HG03354 (cell line): Measurements from ENCODE around the gene SGPP1.
"Not testable (repeated sequence)": the region's sequence is repeated elsewhere in the genome, so short reads cannot be mapped to it uniquely, and the experiment has no call there.

Source experiments
- ATAC-seq: cut with Tn5 transposase; IDR thresholded peaks from one replicate; pipeline ENCODE4 v1.9.1; 2021; ENCODE audit warnings: mild to moderate bottlenecking; ENCODE audit not compliant: unreplicated experiment, poor library complexity, severe bottlenecking

The SGPP1 gene

GRCh38 chr14:63727736-63728728 lies at the start of gene SGPP1:
Gene SGPP1, minus strand, starts transcription at chr14:63728065. Its CDS starts 121 bp downstream, at chr14:63727944.
- ATAC-seq, result peak; percentile 83

- no peak for ATAC-seq
Observed at GRCh38 chr14:63777024-63777423, 49.2 kb upstream of the SGPP1 start.

- ATAC-seq, result no peak
Observed at GRCh38 chr14:63773504-63773903, 45.6 kb upstream of the SGPP1 start.

GRCh38 chr14:63770187-63770807 lies 42.4 kb upstream of the SGPP1 start:
- peak; percentile 74 for ATAC-seq

- ATAC-seq, result no peak
Observed at GRCh38 chr14:63766611-63767010, 38.7 kb upstream of the SGPP1 start.

- ATAC-seq, result no peak
Observed at GRCh38 chr14:63764620-63765139, 36.8 kb upstream of the SGPP1 start.

GRCh38 chr14:63764103-63764502 lies 36.2 kb upstream of the SGPP1 start:
- no peak for ATAC-seq

- no peak for ATAC-seq
Observed at GRCh38 chr14:63761351-63762117, 33.7 kb upstream of the SGPP1 start.

GRCh38 chr14:63760014-63760413 lies 32.1 kb upstream of the SGPP1 start:
- ATAC-seq, result peak; percentile 67

GRCh38 chr14:63759456-63759855 lies 31.6 kb upstream of the SGPP1 start:
- peak; percentile 85 for ATAC-seq

GRCh38 chr14:63757211-63757610 lies 29.3 kb upstream of the SGPP1 start:
- ATAC-seq, result no peak

- ATAC-seq, result no peak
Observed at GRCh38 chr14:63752449-63753169, 24.7 kb upstream of the SGPP1 start.

- ATAC-seq, result not testable (repeated sequence)
Observed at GRCh38 chr14:63751076-63751475, 23.2 kb upstream of the SGPP1 start.

GRCh38 chr14:63747846-63748245 lies 20.0 kb upstream of the SGPP1 start:
- peak; percentile 41 for ATAC-seq

GRCh38 chr14:63745858-63746425 lies 18.1 kb upstream of the SGPP1 start:
- ATAC-seq, result peak; percentile 71

GRCh38 chr14:63745272-63745671 lies 17.4 kb upstream of the SGPP1 start:
- ATAC-seq, result no peak

- peak; percentile 98 for ATAC-seq
Observed at GRCh38 chr14:63737582-63738006, 9.7 kb upstream of the SGPP1 start.

- ATAC-seq, result no peak
Observed at GRCh38 chr14:63735720-63736119, 7.9 kb upstream of the SGPP1 start.

- no peak for ATAC-seq
Observed at GRCh38 chr14:63730659-63731058, 2.8 kb upstream of the SGPP1 start.
